Progenitor cell of endocrine pancreas (in vitro differentiated cells): Measurements from ENCODE around the gene KMT2A. TPM values are rescaled to one million over a fixed set of nuclear protein-coding genes. Genes with fewer than 3 reads are reported as not detected.

Experiments used
- DNase-seq: peaks from one replicate; pipeline ENCODE4 v3.0.0; 2021; ENCODE audit warnings: low spot score; ENCODE audit not compliant: unreplicated experiment
- H3K27ac Mint-ChIP-seq: 2 replicates; pipeline ENCODE4 v1.8.0; 2021; ENCODE audit warnings: mild to moderate bottlenecking, moderate library complexity, mixed read lengths
- H3K27me3 Mint-ChIP-seq: 2 replicates; pipeline ENCODE4 v1.8.0; 2021; ENCODE audit warnings: mixed read lengths
- H3K36me3 Mint-ChIP-seq: 2 replicates; pipeline ENCODE4 v1.8.0; 2022; ENCODE audit warnings: mixed read lengths; ENCODE audit not compliant: insufficient read depth
- H3K4me1 Mint-ChIP-seq: 2 replicates; pipeline ENCODE4 v1.8.0; 2021; ENCODE audit warnings: low read depth, mixed read lengths
- H3K4me3 Mint-ChIP-seq: 2 replicates; pipeline ENCODE4 v1.8.0; 2021; ENCODE audit warnings: low read depth, mild to moderate bottlenecking, moderate library complexity, mixed read lengths
- H3K9me3 Mint-ChIP-seq: 2 replicates; pipeline ENCODE4 v1.8.0; 2021; ENCODE audit warnings: low read depth, mixed read lengths
- CTCF ChIP-seq: fragments of 200-600 bp; sonication (generic); IDR thresholded peaks from one replicate; pipeline ENCODE4 v1.5.0; 2021; ENCODE audit warnings: antibody characterized with exemption, mild to moderate bottlenecking; ENCODE audit not compliant: unreplicated experiment
- total RNA-seq: library from RNA; stranded (reverse); gene quantifications from 2 replicates; pipeline ENCODE4 v1.2.1, GENCODE V29; 2021

The KMT2A gene
- total RNA-seq, 1 donor from 2014 or later, result 89.1 TPM

- Mint-ChIP-seq H3K4me1 (no peaks in the 10 kb centered on the region), H3K36me3 (peaks cover 38% of the 10 kb centered on the region), H3K9me3 (no peaks in the 10 kb centered on the region), H3K27ac (no peak overlapping the region), H3K27me3 (no peaks in the 10 kb centered on the region), H3K4me3 (no peak overlapping the region)
- TF ChIP-seq CTCF, result no peak
- no peak for DNase-seq
These were observed 61.5 kb downstream of the KMT2A start for GRCh38 chr11:118497831-118498230.

GRCh38 chr11:118503216-118503615 is 66.9 kb downstream of the KMT2A start:
- H3K4me3 Mint-ChIP-seq, result no peak overlapping the region
- no peak for DNase-seq
- H3K36me3 Mint-ChIP-seq, result peaks cover 57% of the 10 kb centered on the region
- TF ChIP-seq CTCF, result no peak
- no peaks in the 10 kb centered on the region for H3K9me3 Mint-ChIP-seq
- H3K4me1 Mint-ChIP-seq, result no peaks in the 10 kb centered on the region
- no peak overlapping the region for H3K27ac Mint-ChIP-seq
- no peaks in the 10 kb centered on the region for H3K27me3 Mint-ChIP-seq

GRCh38 chr11:118511601-118512000 is 75.3 kb downstream of the KMT2A start:
- no peak overlapping the region for H3K27ac Mint-ChIP-seq
- no peak for DNase-seq
- TF ChIP-seq CTCF, result no peak

GRCh38 chr11:118514103-118514502 is 77.8 kb downstream of the KMT2A start:
- no peaks in the 10 kb centered on the region for H3K27me3 Mint-ChIP-seq
- no peak for DNase-seq
- no peak for TF ChIP-seq CTCF
- H3K36me3 Mint-ChIP-seq, result peaks cover 28% of the 10 kb centered on the region
- H3K27ac Mint-ChIP-seq, result peak overlapping the region; percentile 5
- no peaks in the 10 kb centered on the region for H3K4me1 Mint-ChIP-seq
- no peaks in the 10 kb centered on the region for H3K9me3 Mint-ChIP-seq
- no peak overlapping the region for H3K4me3 Mint-ChIP-seq

More at GRCh38 chr11:118511601-118512000, 75.3 kb downstream of the KMT2A start:
- Mint-ChIP-seq H3K4me3 (no peak overlapping the region), H3K4me1 (no peaks in the 10 kb centered on the region), H3K27me3 (no peaks in the 10 kb centered on the region), H3K9me3 (no peaks in the 10 kb centered on the region), H3K36me3 (peaks cover 34% of the 10 kb centered on the region)

GRCh38 chr11:118519549-118519948 is 83.3 kb downstream of the KMT2A start:
- no peak for DNase-seq
- Mint-ChIP-seq H3K27me3 (no peaks in the 10 kb centered on the region), H3K36me3 (peaks cover 22% of the 10 kb centered on the region), H3K27ac (no peak overlapping the region), H3K9me3 (no peaks in the 10 kb centered on the region), H3K4me3 (no peak overlapping the region), H3K4me1 (no peaks in the 10 kb centered on the region)
- no peak for TF ChIP-seq CTCF
